ENCODE data around the gene DCAF8L1.

GRCh38 chrX:28022371-28022770 is 41.1 kb upstream of the DCAF8L1 start:
- TF ChIP-seq CTCF (IDR thresholded peaks at IDR 0.05) (no peak), POLR2A (IDR thresholded peaks at IDR 0.05) (no peak)
